Natural killer cell (primary cell): ENCODE measurements around the gene KLF18. TPM values are rescaled to one million over a fixed set of nuclear protein-coding genes. Genes with fewer than 3 reads are reported as not detected.

Source experiments
- ATAC-seq, 3 donors: fragments of 150-1000 bp in 2 of 3; fragments of 200-7000 bp in 1 of 3; cut with Tn5 transposase; 1 replicate in 1 of 3; 2 replicates in 2 of 3; pipeline ENCODE4 v1.10.0; 2021; ENCODE audit warnings: mild to moderate bottlenecking in 2 of 3, moderate library complexity in 2 of 3
- DNase-seq, 2 donors: peaks; one replicate each; pipeline versions ENCODE4 v3.0.0 to v3.0.0-alpha.2; 2013 to 2021; ENCODE audit warnings: mixed read lengths in 1 of 2
- H3K27ac ChIP-seq: one replicate; pipeline ENCODE4 v1.5.1; 2013; ENCODE audit warnings: mild to moderate bottlenecking, low read length
- H3K27me3 ChIP-seq: one replicate; pipeline ENCODE4 v1.6.1; 2013; ENCODE audit warnings: low read length; ENCODE audit not compliant: control insufficient read depth, insufficient read depth
- H3K36me3 ChIP-seq: one replicate; pipeline ENCODE4 v1.6.1; 2013; ENCODE audit warnings: low read length; ENCODE audit not compliant: control insufficient read depth, insufficient read depth
- H3K4me1 ChIP-seq: one replicate; pipeline ENCODE4 v1.6.1; 2013; ENCODE audit warnings: low read length; ENCODE audit not compliant: control insufficient read depth, insufficient read depth
- H3K4me3 ChIP-seq: one replicate; pipeline ENCODE4 v1.5.1; 2013; ENCODE audit warnings: low read length
- H3K9me3 ChIP-seq: one replicate; pipeline ENCODE4 v1.6.1; 2013; ENCODE audit warnings: low read length; ENCODE audit not compliant: control insufficient read depth, insufficient read depth
- H3K27ac Mint-ChIP-seq, 2 donors: one replicate each; pipeline ENCODE4 v1.8.0; 2022; ENCODE audit warnings: mild to moderate bottlenecking in 2 of 2, mixed read lengths in 2 of 2, moderate library complexity in 1 of 2
- H3K27me3 Mint-ChIP-seq, 2 donors: one replicate each; pipeline ENCODE4 v1.8.0; 2022; ENCODE audit warnings: low read depth in 2 of 2, mixed read lengths in 2 of 2
- H3K36me3 Mint-ChIP-seq: one replicate; pipeline ENCODE4 v1.8.0; 2022; ENCODE audit warnings: mixed read lengths
- H3K4me1 Mint-ChIP-seq, 2 donors: one replicate each; pipeline ENCODE4 v1.8.0; 2022; ENCODE audit warnings: mixed read lengths in 2 of 2
- H3K4me3 Mint-ChIP-seq: one replicate; pipeline ENCODE4 v1.8.0; 2022; ENCODE audit warnings: mild to moderate bottlenecking, moderate library complexity, mixed read lengths
- H3K9me3 Mint-ChIP-seq, 2 donors: one replicate each; pipeline ENCODE4 v1.8.0; 2022; ENCODE audit warnings: mixed read lengths in 2 of 2
- CTCF ChIP-seq: fragments of 200-600 bp; IDR thresholded peaks from one replicate; pipeline ENCODE4 v1.8.0; 2022; ENCODE audit warnings: antibody characterized with exemption
- WGBS: methylation state at CpG from one replicate; pipeline ENCODE4 v1.1.7; 2013; ENCODE audit warnings: missing lambda C conversion rate; ENCODE audit not compliant: insufficient coverage; 5-methylcytosine and 5-hydroxymethylcytosine counted together
- intact Hi-C: fragments of 100-400 bp; cut with micrococcal nuclease; formaldehyde crosslinking; loops from one replicate; pipeline ENCODE4 v1.14.2; 2022
- total RNA-seq, 4 donors: library from RNA; stranded (reverse); fragments of 120-200 nt in 1 of 4; gene quantifications; one replicate each; pipeline versions ENCODE4 v1.2.3 to v1.2.4, GENCODE V29; 2013 to 2022

KLF18 gene
- total RNA-seq: not detected
- not detected for total RNA-seq (2013)

- Histone ChIP-seq H3K9me3 (peaks cover 4% of the 10 kb centered on the region), H3K27ac (no peak within 1 kb of the TSS), H3K4me1 (no peaks in the 10 kb centered on the region), H3K27me3 (no peaks in the 10 kb centered on the region), H3K36me3 (no peaks in the 10 kb centered on the region), H3K4me3 (no peak within 1 kb of the TSS)
- H3K27ac Mint-ChIP-seq: no peak within 1 kb of the TSS
- peaks cover 19% of the 10 kb centered on the region for H3K36me3 Mint-ChIP-seq
- peaks cover 7 to 14% of the 10 kb centered on the region in 2 donors for H3K9me3 Mint-ChIP-seq
- ATAC-seq (no peak), DNase-seq (no peak)
- 78% methylated on average over 1 of the region's 1 CpG for WGBS
- H3K4me1 Mint-ChIP-seq: no peaks in the 10 kb centered on the region
- no peak for TF ChIP-seq CTCF
- H3K27me3 Mint-ChIP-seq: peaks cover 4 to 15% of the 10 kb centered on the region in 2 donors
- no peak within 1 kb of the TSS for H3K4me3 Mint-ChIP-seq
- intact Hi-C loops: no loop called here
Measured at GRCh38 chr1:44141531-44141930, at the start of gene KLF18. Gene KLF18, minus strand, starts transcription at chr1:44141631. Its CDS starts 0 bp downstream, at chr1:44141631.

- H3K36me3 Mint-ChIP-seq: no peaks in the 10 kb centered on the region
- H3K9me3 Mint-ChIP-seq: no peaks in the 10 kb centered on the region
- Histone ChIP-seq H3K36me3 (no peaks in the 10 kb centered on the region), H3K27me3 (no peaks in the 10 kb centered on the region), H3K9me3 (no peaks in the 10 kb centered on the region), H3K4me1 (no peaks in the 10 kb centered on the region), H3K4me3 (no peak overlapping the region), H3K27ac (no peak overlapping the region)
- 92% methylated on average over 1 of the region's 1 CpG for WGBS
- no peaks in the 10 kb centered on the region for H3K4me1 Mint-ChIP-seq
- no peak overlapping the region for H3K27ac Mint-ChIP-seq
- DNase-seq: no peak
- H3K4me3 Mint-ChIP-seq: no peak overlapping the region
- H3K27me3 Mint-ChIP-seq: peaks cover 7 to 15% of the 10 kb centered on the region in 2 donors
- intact Hi-C loops: no loop called here
- ATAC-seq: no peak
- TF ChIP-seq CTCF: no peak
Measured at GRCh38 chr1:44174630-44175029, 33.2 kb upstream of the KLF18 start.

- H3K4me1 Mint-ChIP-seq: peaks cover 6 to 9% of the 10 kb centered on the region in 2 donors
- no peak overlapping the region for H3K27ac ChIP-seq
- peaks cover 11% of the 10 kb centered on the region for H3K36me3 Mint-ChIP-seq
Measured at GRCh38 chr1:44170281-44170823, 28.9 kb upstream of the KLF18 start.

More at GRCh38 chr1:44170281-44170823, 28.9 kb upstream of the KLF18 start:
- peaks cover 6% of the 10 kb centered on the region for H3K4me1 ChIP-seq
- H3K9me3 ChIP-seq: peaks cover 5% of the 10 kb centered on the region
- no peaks in the 10 kb centered on the region for H3K27me3 ChIP-seq
- intact Hi-C loops: no loop called here
- TF ChIP-seq CTCF: no peak
- WGBS: 74% methylated on average over 2 of the region's 3 CpGs
- no peak for DNase-seq
- no peak overlapping the region for H3K4me3 ChIP-seq
- ATAC-seq: no peak
- Mint-ChIP-seq H3K27me3 (peaks cover 14 to 33% of the 10 kb centered on the region in 2 donors), H3K4me3 (no peak overlapping the region), H3K9me3 (peaks cover 0 to 7% of the 10 kb centered on the region in 2 donors), H3K27ac (no peak overlapping the region)
- no peaks in the 10 kb centered on the region for H3K36me3 ChIP-seq
